GM19455 (cell line): ENCODE results near the gene CCER1.

Experiments
- ATAC-seq: cut with Tn5 transposase; IDR thresholded peaks from one replicate; pipeline ENCODE4 v1.9.1; 2021; ENCODE audit not compliant: unreplicated experiment

CCER1 gene

GRCh38 chr12:90969851-90970250 lies 14.9 kb upstream of the CCER1 start:
- no peak for ATAC-seq

GRCh38 chr12:90969346-90969745 lies 14.4 kb upstream of the CCER1 start:
- ATAC-seq: no peak

- no peak for ATAC-seq
Observed at GRCh38 chr12:90965204-90965603, 10.2 kb upstream of the CCER1 start.

- ATAC-seq: no peak
Observed at GRCh38 chr12:90964616-90965015, 9.6 kb upstream of the CCER1 start.

- no peak for ATAC-seq
Observed at GRCh38 chr12:90963946-90964345, 9.0 kb upstream of the CCER1 start.

GRCh38 chr12:90961154-90961553 lies 6.2 kb upstream of the CCER1 start:
- no peak for ATAC-seq

- no peak for ATAC-seq
Observed at GRCh38 chr12:90959538-90960139, 4.7 kb upstream of the CCER1 start.

- ATAC-seq: no peak
Observed at GRCh38 chr12:90959032-90959431, 4.1 kb upstream of the CCER1 start.

- no peak for ATAC-seq
Observed at GRCh38 chr12:90958347-90958746, 3.4 kb upstream of the CCER1 start.

- no peak for ATAC-seq
Observed at GRCh38 chr12:90954428-90954827, 548 bp downstream of the CCER1 start.

GRCh38 chr12:90953956-90954421 lies 987 bp downstream of the CCER1 start:
- ATAC-seq: no peak

GRCh38 chr12:90951432-90952105 lies 3.4 kb downstream of the CCER1 start:
- ATAC-seq: no peak

- ATAC-seq: no peak
Observed at GRCh38 chr12:90947869-90948268, 7.1 kb downstream of the CCER1 start.

GRCh38 chr12:90945070-90945649 lies 9.8 kb downstream of the CCER1 start:
- peak; percentile 59 for ATAC-seq

GRCh38 chr12:90943255-90943654 lies 11.7 kb downstream of the CCER1 start:
- no peak for ATAC-seq

- peak; percentile 76 for ATAC-seq
Observed at GRCh38 chr12:90940872-90941499, 14.0 kb downstream of the CCER1 start.

GRCh38 chr12:90939382-90939781 lies 15.6 kb downstream of the CCER1 start:
- ATAC-seq: no peak

GRCh38 chr12:90938451-90938850 lies 16.5 kb downstream of the CCER1 start:
- no peak for ATAC-seq

- no peak for ATAC-seq
Observed at GRCh38 chr12:90937651-90938050, 17.3 kb downstream of the CCER1 start.

GRCh38 chr12:90936230-90937005 lies 18.6 kb downstream of the CCER1 start:
- no peak for ATAC-seq

- no peak for ATAC-seq
Observed at GRCh38 chr12:90925562-90925961, 29.4 kb downstream of the CCER1 start.
